Activated naive CD8-positive, alpha-beta T cell treated with anti-CD3 and anti-CD28 coated beads, Interleukin-2, amount 50 U/mL, for 16 hours (primary cell): Measurements from ENCODE around the gene SARM1.
"Not testable (repeated sequence)": the region's sequence is repeated elsewhere in the genome, so short reads cannot be mapped to it uniquely, and the experiment has no call there.

Experiments used
- DNase-seq: peaks from one replicate; pipeline ENCODE4 v3.0.0-alpha.2; 2020; ENCODE audit warnings: low read depth, low spot score

Gene SARM1

GRCh38 chr17:28421787-28422305 lies 50.4 kb downstream of the SARM1 start:
- DNase-seq, result no peak

- DNase-seq, result no peak
Observed at GRCh38 chr17:28425206-28425605, 53.7 kb downstream of the SARM1 start.

DNA sequence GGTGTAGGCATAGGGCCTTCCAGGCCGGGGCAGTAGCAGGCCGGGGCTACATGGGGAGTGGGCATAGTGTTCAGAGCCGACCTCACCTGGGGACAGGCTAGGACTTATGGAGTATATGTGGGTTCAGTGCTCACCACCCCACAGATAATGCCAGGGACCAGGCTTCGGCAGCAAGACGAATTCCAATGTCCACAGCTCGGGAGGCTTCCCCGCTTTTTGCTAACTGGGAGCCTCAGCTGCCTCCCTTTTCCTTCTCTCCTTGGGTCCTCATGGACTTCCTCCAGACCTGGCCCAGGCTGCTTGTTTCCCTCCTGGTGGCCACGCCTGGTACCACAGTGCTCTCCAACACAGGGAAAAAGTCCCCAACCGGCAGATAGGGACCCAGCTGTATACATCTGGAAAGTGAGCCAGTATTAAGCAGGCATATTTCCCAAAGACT lies 54.6 kb downstream of the SARM1 start:
- no peak for DNase-seq

DNA sequence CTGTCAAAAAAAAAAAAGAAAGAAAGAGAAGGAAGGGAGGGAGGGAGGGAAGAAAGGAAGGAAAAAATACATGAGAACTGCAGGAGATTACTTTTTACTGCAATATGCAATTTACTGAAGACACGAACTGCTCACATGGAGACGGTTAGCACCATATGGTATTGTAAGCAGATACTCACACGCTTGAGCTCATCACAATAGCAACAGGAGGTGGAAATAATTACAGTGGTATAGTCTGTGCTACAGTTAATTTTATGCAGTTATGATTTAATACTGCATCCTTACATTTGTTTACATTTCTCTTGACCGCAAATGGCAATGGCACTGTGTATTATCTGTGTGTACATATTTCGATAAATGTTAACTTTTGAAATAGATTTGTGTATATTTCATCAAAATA lies 55.9 kb downstream of the SARM1 start:
- DNase-seq, result no peak

GRCh38 chr17:28427982-28428381 lies 56.5 kb downstream of the SARM1 start:
- DNase-seq, result not testable (repeated sequence)

DNA sequence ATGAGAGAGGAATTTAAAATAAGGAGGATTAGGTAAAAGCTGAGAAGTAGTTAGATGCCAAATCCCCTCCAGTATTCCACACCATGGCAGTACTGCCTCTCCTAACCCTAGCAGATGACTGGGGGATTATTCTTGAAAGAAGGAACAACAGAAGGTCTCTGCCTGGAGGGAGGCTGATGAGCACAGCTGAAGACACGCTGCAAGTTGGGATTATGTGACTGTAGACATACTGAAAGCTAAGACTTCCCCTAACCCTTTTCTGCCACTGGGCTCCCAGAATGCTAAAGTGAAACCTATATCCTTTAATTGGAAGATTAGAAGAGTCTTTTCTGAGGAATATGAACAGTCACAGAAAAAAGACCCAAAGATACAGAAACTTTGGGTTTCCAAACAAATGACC lies 62.2 kb downstream of the SARM1 start:
- DNase-seq, result no peak

DNA sequence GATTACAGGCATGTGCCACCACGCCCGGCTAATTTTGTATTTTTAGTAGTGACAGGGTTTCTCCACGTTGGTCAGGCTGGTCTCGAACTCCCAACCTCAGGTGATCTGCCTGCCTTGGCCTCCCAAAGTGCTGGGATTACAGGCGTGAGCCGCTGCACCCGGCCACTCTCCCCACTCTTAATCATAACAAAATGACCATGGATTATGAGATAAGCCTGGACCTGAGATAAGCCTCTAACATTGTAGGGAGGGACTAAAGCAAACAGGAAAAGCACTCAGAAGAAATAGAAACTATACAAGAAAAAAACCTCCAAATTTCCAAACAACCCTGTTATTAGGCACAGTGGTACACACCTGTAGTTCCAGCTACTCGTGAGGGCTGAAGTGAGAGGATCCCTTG lies 62.8 kb downstream of the SARM1 start:
- DNase-seq, result not testable (repeated sequence)

DNA sequence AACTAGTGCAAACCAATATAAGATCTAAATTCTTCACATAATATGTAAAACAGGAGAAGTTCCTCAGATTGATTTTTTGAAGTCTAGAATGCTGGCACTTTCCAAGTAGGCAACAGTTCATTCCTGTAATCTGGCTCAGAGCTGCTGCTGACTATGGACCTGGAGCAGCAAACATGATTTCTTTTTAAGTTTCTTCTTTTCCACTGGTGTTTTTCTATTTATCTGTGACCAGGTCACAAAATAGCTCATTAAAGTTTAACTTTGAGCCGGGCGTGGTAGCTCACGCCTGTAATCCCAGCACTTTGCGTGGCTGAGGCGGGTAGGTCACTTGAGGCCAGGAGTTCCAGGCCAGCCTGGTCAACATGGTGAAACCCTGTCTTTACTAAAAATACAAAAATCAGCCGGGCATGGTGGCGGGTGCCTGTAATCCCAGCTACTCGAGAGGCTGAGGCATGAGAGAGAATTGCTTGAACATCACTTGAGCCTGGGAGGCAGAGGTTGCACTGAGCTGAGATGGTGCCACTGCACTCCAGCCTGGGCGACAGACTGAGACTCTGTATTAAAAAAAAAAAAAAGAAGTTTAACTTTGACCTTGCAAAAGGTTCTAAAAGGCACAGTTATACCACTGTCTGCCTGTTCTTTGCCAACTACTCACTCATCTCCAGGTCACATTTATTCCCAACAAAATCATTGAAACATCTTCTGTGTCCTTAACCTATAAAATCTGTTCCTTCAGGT lies 72.6 kb downstream of the SARM1 start:
- no peak for DNase-seq

DNA sequence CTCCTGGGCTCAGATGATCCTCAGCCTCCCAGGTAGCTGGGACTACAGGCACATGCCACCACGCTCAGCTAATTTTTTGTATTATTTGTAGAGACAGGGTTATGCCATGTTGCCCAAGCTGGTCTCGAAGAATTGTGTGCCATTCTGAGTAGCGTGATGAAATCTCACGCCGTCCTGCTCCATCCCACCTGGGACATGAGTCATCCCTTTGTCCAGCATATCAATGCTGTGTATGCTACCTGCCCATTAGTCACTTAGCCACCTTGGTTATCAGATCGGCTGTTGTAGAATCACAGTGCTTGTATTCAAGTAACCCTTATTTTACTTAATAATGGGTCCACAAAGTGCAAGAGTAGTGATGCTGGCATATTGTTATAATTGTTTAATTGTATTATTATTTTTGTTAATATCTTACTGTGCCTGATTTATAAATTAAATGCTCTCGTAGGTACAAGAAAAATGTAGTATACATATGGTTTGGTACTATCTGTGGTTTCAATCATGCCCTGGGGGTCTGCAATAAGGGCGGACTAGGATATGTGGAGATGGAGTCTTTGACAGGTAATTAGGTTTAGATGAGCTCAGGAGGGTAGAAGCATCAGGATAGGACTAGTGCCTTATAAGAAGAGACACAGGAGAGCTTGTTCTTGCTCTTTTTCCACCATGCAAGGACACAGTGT lies 75.4 kb downstream of the SARM1 start:
- no peak for DNase-seq

DNA sequence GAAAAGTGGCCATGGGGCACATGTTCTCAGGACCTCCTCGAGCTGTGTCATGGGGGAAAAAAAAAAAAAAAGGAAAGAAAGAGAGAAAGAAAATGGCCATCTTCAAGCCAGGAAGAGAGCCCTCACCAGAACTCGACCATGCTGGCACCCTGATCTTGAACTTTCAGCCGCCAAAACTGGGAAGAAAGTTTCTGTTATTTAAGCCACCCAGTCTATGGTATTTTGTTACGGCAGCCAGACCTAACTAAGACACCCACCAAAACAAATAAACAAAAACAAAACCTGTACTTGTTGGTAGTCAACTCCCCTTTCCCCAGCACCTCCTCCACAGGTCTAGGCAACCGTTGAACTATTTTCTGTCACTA lies 75.9 kb downstream of the SARM1 start:
- DNase-seq, result no peak

DNA sequence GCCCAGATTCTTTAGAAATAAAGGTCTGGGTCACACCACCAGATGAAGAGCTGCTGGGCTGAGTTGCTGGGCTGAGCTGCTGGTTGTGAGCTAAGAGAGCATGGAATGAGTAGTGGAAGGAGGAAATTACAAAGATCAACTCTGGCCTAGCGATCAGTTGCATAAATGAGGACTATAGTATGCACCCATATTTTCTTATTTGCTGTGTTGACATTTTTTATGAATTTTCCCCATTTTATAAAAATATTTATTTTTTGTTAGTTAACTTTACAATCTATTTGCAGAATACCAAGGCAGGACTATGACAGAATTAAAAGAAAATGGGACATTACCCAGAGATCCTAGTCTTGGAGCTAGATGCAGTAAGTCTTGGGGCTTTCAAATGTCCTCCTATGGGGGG lies 78.4 kb downstream of the SARM1 start:
- no peak for DNase-seq
